ENCODE results near the gene IL15RA.
"Not testable (repeated sequence)": the region's sequence is repeated elsewhere in the genome, so short reads cannot be mapped to it uniquely, and the experiment has no call there.

Gene IL15RA

DNA sequence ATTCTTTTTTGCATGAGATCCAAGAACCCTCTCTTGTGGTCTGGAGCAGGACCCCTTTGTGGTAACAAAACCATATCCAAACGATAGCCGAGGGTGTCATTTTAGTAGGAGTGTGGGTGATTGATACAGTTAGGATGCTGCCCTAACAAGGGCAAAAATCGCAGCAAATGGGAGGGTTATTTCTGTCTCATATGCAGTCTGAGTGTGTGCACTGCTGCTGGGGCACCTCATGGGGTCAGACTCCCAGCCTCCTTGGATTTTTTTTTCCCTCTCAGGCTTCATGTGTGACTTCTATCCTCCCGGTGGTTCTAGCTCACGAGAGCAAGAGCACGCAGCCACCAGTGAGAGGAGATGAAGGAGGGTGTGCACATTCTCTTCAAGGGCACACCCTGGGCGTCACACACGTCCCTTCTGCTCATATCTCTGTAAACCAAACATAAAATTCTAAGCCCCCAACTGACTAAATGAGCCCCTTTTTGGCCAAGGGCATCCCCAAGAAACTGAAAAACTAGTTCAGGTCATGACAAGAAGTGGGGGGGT is 28.6 kb upstream of the IL15RA start:
- no peak for DNase-seq

DNA sequence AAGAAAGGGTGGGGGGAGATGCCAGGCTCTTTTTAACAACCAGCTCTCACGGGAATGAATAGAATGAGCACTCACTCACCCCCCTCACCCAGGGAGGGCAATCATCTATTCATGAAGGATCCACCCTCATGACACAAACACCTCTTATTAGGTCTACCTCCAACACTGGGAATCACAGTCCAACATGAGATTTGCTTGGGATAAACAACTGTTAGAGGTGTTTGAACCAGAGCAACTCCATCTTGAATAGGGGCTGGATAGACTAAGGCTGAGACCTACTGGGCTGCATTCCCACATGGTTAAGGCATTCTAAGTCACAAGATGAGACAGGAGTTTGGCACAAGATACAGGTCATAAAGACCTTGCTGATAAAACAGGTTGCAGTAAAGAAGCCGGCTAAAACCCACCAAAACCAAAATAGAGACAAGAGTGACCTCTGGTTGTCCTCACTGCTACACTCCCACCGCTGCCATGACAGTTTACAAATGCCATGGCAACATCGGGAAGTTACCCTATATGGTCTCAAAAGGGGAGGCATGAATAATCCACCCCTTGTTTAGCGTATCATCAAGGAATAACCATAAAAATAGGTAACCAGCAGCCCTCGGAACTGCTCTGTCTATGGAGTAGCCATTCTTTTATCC is 27.9 kb upstream of the IL15RA start:
- DNase-seq: not testable (repeated sequence)

DNA sequence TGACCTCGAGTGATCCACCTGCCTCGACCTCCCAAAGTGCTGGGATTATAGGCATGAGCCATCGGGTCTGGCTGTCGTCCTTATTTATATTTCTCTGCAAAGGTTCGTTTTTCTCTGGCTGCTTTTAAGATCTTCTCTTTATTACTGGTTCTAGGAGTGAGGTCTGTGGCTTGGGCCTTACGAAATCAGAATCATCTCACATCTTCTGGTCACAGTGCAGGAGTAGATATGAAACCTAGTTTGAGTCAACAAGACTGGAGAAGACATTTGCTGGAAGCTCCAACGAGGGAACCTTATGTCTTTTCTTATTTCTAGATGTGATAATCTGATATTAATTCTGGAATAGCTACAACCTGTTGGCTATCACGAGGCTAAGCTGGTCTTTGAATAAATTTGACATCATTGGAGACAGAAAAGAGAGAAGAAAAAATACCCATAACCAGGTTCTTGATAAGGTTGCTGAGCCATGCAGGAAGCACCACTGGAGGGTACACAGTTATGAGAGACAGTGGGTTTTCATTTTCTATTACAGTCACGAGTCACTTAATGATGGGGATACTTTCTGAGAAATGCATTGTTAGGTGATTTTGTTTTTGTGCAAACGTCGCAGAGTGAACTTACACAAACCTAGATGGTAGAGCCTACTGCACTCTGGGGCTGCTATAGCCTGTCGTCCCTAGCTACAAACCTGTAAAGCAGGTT is 25.6 kb upstream of the IL15RA start:
- DNase-seq: no peak

DNA sequence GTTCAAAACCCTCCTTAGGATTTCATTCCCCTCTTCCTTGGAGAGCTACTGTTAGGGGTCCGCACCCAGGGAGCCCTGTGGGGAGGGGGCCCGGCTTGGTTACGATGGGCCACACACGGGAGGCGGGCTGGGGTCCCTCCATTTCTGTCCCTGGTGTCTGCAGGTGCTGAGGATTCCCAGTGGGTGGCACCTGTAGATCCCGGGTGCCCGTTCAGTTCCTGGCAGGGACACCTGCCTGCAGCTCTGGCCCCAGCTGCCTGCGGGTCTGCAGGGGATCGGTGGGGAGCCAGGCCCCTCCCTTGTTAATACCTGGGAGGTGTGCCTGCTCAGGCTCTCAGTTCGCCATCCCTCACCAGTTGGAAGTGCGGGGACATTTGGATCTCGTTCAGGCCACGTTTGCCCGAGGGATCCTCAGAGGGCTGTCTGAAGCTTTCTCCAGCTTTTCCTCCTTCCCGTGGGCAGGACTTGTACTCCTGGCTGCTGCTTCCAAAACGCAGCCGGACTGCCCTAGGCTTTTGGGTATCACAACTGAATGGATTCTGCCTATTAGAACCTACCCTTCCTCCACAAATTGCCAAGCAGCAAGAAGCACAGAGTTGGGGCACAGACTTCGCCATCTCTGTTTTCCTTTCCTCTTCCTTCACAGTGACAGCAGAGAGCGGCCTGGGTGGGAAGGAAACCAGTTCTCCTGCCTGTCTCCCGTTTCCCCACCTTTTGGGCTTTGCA is 22.3 kb upstream of the IL15RA start:
- DNase-seq: no peak

DNA sequence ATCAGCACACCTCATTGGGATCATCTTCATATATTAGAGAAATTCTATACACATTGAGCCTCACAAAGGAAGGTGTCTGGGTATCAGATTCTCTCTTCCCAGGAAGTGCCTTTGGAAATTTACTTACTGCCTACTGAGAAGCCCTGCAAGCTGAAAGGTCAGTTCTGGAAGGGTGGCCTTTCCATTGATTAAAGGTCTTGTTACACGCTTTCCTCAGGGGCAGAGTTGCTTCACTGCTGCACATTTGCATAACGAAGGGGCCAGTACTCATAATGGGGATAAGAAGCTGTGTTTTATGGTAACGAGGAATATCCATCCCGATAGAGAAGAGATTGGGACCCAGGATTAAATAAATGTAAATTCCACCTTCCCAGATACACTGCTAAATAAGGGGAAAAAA is 19.4 kb upstream of the IL15RA start:
- DNase-seq: no peak

DNA sequence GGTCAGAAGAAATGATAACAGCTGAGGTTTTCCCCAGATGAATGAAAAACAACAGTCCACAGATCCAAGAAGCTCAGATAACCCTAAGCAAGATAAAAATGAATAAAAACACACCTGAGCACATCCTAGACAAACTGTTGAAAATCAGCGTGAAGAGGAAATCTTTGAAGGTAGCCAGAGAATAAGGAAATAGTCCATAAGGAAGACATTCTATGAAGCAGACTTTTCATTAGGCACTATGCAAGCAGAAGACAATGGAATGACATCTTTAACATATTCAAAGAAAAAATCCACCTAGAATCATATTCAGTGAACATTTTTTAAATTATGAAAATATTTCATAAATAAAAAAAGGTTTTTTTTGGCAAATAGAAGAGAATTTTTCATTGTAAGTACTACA is 15.1 kb upstream of the IL15RA start:
- no peak for DNase-seq

DNA sequence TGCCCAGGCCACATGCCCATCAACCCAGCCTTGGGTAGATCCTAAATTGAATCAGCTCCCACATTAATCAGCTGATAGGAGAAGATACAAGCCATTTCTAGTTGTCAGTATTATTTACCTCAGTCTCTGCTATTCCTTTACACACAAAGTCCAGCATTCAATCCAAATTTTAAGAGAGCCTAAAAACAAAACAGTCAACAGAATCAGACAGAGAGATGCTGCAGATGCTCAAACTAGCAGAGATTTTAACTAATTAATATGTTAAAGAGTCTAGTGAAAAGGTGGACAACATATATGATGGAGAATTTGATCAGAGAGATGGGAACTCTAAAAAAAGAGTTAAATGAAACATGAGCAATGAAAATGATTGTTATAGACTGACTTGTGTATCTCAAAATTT is 14.4 kb upstream of the IL15RA start:
- no peak for DNase-seq

DNA sequence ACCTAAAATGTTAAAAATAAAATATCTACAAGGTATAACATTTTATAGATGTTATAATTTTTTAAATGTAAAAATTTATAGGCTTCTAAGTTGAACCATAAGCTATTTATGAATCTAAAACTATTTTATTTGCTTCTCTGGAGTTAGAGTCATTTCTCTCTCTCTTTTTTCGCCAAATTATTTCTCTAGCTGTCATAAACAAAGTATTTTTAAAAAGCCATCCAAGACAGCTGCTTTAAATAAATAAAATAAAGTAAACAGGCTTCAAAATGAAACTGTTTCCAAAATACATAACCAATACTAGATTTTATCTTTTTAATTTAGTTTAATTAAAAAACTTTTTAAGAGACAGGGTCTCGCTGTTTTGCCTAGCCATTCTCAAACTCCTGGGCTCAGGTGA is 12.4 kb upstream of the IL15RA start:
- DNase-seq: no peak

DNA sequence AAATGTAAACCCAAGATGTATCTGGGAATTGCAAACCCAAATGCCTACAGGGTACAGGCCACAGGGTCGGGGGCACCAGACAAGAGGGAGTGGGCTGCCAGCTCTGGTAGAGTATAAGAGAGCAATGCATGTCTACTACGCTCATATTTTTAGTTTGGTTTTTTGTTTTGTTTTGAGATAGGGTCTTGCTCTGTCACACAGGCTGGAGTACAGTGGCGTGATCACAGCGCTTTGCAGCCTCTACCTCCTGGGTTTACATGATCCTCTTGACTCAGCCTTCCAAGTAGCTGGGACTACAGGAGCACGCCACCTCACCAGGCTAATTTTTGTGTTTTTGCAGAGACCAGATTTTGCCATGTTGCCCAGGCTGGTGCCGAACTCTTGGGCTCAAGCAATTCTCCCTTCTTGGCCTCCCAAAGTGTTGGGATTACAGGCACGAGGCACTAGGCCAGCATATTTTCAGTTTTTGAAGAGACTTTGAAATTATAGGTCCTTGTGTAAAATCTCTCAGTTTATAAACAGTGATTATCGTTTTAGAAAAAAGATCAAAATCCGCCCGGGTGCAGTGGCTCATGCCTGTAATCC is 11.1 kb upstream of the IL15RA start:
- DNase-seq: no peak

DNA sequence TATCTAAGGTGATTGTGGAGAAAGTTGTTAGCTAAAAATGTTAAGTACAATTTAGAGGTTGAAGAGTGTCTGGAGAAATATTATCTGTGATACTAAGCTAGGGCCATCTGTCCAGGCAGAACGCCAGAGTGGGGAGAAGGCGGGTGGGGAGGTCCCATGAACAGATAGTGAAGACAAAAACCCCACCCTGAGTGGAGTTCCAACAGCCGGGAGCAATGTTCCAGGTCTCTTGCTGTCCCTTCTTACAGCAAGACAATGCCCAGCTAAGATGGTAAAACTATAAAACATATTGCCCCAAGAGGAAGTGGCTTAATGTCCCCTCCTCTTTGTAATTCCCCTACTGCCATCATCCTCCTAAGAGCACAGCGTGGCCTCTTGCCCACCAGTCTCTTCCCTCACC is 10.4 kb upstream of the IL15RA start:
- DNase-seq: no peak

DNA sequence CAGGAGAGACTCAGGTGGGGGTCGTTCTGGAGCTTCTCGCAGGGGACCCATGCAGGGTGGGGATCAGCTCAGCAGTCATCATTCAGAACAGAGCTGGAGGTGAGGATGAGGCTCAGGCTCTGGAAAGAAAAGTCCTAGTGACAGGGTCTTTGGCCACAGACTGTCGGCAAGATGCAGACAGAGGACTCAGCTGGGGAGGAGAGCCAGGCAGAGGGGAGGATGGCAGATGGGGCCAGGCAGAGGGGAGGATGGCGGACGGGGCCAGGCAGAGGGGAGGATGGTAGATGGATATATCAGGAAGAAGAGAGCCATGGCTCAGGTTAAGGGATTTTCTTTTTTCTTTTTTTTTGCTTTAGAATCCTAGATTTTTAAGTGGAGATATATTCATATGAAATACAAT is 7.7 kb upstream of the IL15RA start:
- no peak for DNase-seq

DNA sequence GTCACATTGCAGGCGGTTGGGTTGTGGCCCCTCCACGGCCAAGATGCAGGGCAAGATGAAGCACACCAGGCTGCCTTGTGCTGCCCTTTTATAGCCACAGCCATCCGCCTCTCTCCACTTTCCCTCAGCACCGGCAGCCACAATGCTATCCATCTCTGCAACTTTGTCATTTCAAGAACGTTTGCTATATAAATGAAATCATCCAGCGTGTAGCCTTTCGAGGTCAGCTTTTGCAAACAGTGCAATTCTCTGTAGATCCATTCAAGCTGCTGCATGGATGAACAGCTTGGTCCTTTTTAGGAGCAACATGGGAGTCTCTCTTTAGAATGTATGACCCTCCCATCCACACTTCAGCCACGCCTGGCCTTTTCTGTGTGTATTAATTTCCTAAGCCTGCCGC is 6.4 kb upstream of the IL15RA start:
- no peak for DNase-seq

DNA sequence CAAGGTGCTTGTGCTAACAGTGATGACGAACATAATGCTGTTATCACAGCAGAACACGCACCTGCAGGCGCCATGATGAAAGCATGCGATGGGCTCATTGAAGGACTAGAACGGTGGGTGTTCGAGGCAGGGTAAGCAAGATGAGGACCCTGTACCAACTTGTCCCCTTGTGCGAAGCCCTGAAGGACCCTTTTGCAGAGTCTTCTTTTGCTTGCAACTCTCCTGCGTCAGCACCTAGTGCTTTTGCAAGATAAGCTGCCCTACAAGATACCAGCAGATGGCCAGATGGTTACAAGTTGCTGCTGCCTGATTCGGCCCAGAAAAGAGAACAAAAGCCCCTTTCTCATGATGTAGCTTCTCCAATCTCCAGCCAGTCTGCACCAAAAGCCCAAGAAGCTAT is 4.2 kb upstream of the IL15RA start:
- DNase-seq: no peak

DNA sequence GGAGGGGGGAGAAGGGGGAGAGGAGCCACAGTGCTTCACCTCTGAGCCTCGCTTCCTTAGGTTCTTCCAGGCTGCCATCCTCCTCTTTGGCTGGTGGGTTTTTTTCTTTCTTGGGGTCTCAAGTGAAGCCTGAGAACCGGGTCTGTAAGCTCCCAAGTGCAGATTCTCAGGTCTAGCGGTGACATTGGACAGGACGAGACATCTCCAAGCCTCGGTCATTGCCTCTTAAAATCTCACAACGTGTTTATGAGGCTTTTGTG is 817 bp upstream of the IL15RA start:
- DNase-seq: no peak

DNA sequence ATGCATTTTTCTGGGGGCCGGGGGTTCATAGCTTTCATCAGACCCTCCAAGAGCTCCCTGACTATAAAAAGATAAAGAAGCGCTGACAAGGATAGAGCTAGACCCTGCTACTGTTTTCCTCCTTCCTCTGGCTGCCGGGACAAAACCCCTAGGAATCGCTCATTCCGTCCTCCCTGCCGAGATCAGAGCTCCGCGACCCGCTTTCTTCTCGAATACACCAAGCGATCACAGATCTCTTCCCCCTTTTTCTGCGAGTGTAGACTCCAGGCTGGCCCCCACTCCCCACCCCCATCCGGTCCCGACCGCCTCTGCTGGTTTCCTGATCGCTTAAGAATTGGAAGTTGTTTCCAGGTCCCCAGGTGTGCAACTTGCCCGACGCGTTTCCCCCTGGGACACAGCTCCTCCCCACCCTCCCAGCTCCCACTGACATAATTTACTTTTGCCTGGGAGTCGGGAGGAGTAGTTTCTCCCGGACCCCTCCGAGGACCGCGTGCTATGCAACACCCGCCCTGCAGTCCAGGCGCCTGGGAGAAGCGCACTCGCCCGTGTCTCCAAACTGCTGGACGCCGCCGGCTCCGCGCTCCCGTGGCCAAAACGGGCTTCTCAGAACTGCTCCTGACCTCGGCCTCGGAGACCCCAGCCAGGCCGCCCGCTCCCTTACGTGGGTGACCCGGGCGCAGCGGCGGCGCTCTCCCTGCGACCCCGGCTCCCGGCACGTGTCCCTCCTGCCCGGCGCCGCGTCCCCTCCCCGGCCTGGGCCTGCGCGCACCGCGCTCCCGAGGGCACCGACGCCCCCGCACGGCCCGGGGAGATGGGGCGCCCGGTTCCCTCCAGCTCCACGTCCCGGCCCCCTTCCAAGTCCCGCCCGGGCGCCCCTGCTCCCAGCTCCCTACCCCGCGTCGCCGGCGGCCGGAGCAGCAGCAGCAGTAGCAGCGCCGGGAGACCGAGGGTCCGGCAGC is 552 bp downstream of the IL15RA start:
- DNase-seq: peak; percentile 28

DNA sequence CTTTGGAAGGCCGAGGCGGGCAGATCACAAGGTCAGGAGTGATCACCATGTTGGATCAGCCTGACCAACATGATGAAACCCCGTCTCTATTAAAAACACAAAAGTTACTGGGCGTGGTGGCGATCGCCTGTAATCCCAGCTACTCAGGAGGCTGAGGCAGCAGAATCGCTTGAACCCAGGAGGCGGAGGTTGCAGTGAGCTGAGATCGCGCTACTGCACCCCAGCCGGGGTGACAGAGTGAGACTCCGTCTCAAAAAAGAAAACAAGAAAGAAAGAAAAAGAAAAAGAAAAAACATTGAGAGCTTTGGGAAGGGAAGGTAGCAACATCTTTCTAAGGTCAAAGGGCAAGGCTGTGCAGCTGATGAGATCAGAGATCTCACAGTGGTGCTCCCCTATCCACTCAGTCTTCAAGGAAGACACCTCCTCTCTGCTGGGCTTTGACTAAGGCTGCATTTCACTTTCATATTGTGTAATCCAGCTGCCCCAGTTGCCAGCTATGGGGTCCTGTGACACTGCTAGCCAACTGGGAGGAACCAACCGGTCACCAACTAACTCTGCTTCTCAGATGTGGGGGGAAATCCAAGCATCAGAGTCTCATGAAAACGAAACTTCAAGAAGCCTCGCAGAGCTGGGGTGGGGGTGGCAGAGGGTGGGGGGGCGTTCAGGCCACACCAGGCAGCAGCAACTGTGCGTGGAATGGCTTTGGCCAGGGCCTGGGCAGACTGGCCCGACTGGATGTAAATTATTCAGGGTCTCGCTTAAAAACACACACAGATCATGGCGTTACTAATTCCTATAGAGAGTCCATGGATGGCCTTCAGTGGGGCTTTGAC is 1.5 kb downstream of the IL15RA start:
- DNase-seq: peak; percentile 34

DNA sequence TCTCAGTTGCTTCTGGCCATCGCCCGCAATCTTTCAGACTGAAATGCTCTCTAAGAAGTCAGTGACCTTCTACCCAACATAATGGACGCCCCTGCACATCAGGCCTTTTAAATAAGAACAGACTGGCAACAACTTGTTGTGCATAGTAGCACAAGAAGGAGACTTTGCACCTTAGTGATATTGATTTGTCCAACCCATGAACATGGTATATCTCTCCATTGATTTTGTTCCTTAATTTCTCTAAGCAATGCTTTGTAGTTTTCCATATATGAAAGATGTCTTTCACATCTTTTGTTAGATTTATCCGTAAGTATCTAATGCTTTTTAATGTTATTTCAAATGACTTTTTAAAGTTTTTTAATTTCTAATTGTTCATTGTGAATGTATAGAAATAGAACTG is 4.3 kb downstream of the IL15RA start:
- DNase-seq: no peak

DNA sequence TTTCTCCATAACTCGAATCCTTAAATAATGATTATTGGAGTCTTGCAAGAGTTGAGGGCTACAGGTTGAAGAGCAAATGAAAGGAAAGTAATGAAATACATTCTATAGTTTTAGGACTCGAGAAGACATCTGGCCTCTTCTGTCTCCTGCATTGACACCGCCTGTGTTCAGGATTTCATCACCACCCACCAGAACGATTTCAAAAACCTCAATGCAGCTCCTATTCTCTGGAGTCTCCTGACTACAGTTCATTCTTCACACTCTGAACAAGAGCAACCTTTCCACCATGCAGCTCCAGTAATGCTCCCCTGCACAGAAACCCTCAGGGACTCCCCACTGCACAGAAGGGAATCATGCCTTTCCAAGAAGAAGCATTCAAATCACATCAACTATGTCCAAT is 5.5 kb downstream of the IL15RA start:
- no peak for DNase-seq

DNA sequence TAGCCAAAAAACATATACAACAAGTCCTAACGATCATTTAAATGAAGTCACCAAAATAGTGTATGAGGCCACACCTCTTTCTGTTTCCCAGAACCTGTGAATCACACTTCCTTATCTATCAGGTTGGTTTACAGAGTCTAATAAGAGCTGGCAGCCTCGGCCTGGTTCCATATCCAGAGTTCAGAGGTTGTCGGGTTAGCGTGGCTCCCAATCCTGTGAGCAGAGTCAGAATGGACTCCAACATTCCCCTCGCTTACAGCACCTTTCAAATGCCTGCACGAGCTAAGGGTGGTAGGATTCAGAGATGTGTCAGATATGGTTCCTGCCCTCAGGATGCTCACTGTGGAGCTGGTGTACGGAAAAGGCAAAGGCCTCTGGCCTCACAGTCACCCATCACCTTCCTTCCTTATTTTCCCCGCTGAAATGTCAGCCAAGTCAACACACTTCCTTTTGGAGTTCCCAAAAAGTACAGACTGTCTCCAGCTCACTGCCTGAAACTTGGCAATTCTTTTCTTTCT is 6.0 kb downstream of the IL15RA start:
- DNase-seq: no peak

DNA sequence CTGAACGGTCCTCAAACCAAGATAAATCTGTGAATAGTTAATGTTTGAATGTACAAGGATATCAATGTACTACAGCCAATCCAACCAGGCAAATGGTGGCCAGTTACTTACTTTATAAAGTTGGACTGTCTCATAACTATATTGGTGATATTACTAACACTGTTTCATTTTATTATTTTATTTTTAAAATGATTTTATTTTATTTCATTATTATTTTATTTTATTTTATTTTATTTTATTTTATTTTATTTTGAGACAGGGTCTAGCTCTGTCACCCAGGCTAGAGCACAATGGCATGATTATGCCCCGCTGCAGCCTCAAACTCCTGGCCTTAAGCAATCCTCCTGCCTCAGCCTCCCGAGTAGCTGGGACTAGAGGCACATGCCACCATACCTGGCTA is 6.8 kb downstream of the IL15RA start:
- DNase-seq: no peak

DNA sequence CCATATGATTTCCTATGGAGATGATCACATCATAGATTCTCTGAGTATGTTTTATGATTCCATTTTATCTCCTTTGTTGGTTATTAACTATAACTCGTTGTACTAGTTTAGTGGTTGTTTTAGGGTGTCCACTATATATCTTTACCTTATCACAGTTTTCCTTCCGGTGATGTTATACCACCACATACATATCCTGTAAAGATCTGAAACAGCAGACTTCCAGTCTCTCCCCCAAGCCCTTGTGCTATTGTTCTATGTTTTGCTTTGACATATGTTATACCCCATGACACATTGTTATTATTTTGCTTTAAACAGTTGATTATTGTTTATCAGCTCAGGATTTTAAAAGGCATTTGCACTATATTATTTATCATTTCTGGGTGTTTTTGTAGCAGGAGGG is 7.3 kb downstream of the IL15RA start:
- DNase-seq: no peak
